Nephron (organoid): ENCODE results near the gene COBLL1.

Source experiments
- H3K27ac Mint-ChIP-seq, 3 experiments: 2 replicates each; pipeline ENCODE4 v1.8.0; 2020; ENCODE audit warnings: mixed read lengths in 3 of 3, mild to moderate bottlenecking in 2 of 3, moderate library complexity in 1 of 3
- H3K27me3 Mint-ChIP-seq: 2 replicates; pipeline ENCODE4 v1.8.0; 2021; ENCODE audit warnings: low read depth, mild to moderate bottlenecking, moderate library complexity, mixed read lengths
- H3K36me3 Mint-ChIP-seq: 2 replicates; pipeline ENCODE4 v1.8.0; 2020; ENCODE audit warnings: low read depth, mixed read lengths
- H3K4me1 Mint-ChIP-seq: 2 replicates; pipeline ENCODE4 v1.8.0; 2020; ENCODE audit warnings: mixed read lengths
- H3K4me3 Mint-ChIP-seq, 3 experiments: 2 replicates each; pipeline ENCODE4 v1.8.0; 2020; ENCODE audit warnings: mild to moderate bottlenecking in 3 of 3, mixed read lengths in 3 of 3, moderate library complexity in 2 of 3
- H3K9me3 Mint-ChIP-seq: 2 replicates; pipeline ENCODE4 v1.8.0; 2020; ENCODE audit warnings: mixed read lengths
- CTCF ChIP-seq, 3 experiments: fragments of 200-600 bp; sonication (generic); IDR thresholded peaks; one replicate each; pipeline ENCODE4 v1.5.0; 2021; ENCODE audit warnings: antibody characterized with exemption in 3 of 3; ENCODE audit not compliant: unreplicated experiment in 3 of 3

The COBLL1 gene

GRCh38 chr2:164803776-164804466 is 37.7 kb downstream of the COBLL1 start:
- Mint-ChIP-seq H3K9me3 (no peaks in the 10 kb centered on the region), H3K4me1 (peaks cover 5% of the 10 kb centered on the region), H3K4me3 (no peak overlapping the region), H3K27me3 (no peaks in the 10 kb centered on the region), H3K36me3 (no peaks in the 10 kb centered on the region), H3K27ac (no peak overlapping the region)
- TF ChIP-seq CTCF (IDR thresholded peaks at IDR 0.05; ENCODE audit: unreplicated experiment in 3 of 3): no peak

- H3K27ac Mint-ChIP-seq: no peak overlapping the region
- no peaks in the 10 kb centered on the region for H3K36me3 Mint-ChIP-seq
- no peaks in the 10 kb centered on the region for H3K4me1 Mint-ChIP-seq
- H3K27me3 Mint-ChIP-seq: no peaks in the 10 kb centered on the region
- H3K9me3 Mint-ChIP-seq: no peaks in the 10 kb centered on the region
- no peak overlapping the region for H3K4me3 Mint-ChIP-seq
- TF ChIP-seq CTCF (IDR thresholded peaks at IDR 0.05; ENCODE audit: unreplicated experiment in 3 of 3): no peak
Observed at GRCh38 chr2:164802095-164802707, 39.4 kb downstream of the COBLL1 start.

GRCh38 chr2:164800572-164800971 is 41.1 kb downstream of the COBLL1 start:
- Mint-ChIP-seq H3K27ac (no peak overlapping the region), H3K27me3 (no peaks in the 10 kb centered on the region), H3K4me3 (no peak overlapping the region), H3K4me1 (no peaks in the 10 kb centered on the region), H3K36me3 (no peaks in the 10 kb centered on the region), H3K9me3 (no peaks in the 10 kb centered on the region)
- TF ChIP-seq CTCF (IDR thresholded peaks at IDR 0.05; ENCODE audit: unreplicated experiment in 3 of 3): no peak

GRCh38 chr2:164797627-164798026 is 44.0 kb downstream of the COBLL1 start:
- no peaks in the 10 kb centered on the region for H3K27me3 Mint-ChIP-seq
- H3K9me3 Mint-ChIP-seq: no peaks in the 10 kb centered on the region
- TF ChIP-seq CTCF (IDR thresholded peaks at IDR 0.05; ENCODE audit: unreplicated experiment in 3 of 3): no peak
- H3K4me1 Mint-ChIP-seq: peaks cover 9% of the 10 kb centered on the region
- H3K27ac Mint-ChIP-seq: no peak overlapping the region
- H3K4me3 Mint-ChIP-seq: no peak overlapping the region
- H3K36me3 Mint-ChIP-seq: no peaks in the 10 kb centered on the region

- Mint-ChIP-seq H3K4me1 (peaks cover 11% of the 10 kb centered on the region), H3K27me3 (no peaks in the 10 kb centered on the region), H3K9me3 (no peaks in the 10 kb centered on the region), H3K36me3 (no peaks in the 10 kb centered on the region), H3K4me3 (no peak overlapping the region), H3K27ac (no peak overlapping the region)
- TF ChIP-seq CTCF (IDR thresholded peaks at IDR 0.05; ENCODE audit: unreplicated experiment in 3 of 3): no peak
Observed at GRCh38 chr2:164796999-164797398, 44.6 kb downstream of the COBLL1 start.
